ENCODE data around the gene PJVK. TPM values are rescaled to one million over a fixed set of nuclear protein-coding genes. Genes with fewer than 3 reads are reported as not detected.
A peak's percentile ranks its signal among the peaks of the same experiment; 100 is the strongest.

The PJVK gene
- total and polyA plus RNA-seq, 2 of the 13 experiments (the other 11 are each of a cell fraction or from before 2014, with no cell fraction given) = 1.2 to 2.6 TPM

DNA sequence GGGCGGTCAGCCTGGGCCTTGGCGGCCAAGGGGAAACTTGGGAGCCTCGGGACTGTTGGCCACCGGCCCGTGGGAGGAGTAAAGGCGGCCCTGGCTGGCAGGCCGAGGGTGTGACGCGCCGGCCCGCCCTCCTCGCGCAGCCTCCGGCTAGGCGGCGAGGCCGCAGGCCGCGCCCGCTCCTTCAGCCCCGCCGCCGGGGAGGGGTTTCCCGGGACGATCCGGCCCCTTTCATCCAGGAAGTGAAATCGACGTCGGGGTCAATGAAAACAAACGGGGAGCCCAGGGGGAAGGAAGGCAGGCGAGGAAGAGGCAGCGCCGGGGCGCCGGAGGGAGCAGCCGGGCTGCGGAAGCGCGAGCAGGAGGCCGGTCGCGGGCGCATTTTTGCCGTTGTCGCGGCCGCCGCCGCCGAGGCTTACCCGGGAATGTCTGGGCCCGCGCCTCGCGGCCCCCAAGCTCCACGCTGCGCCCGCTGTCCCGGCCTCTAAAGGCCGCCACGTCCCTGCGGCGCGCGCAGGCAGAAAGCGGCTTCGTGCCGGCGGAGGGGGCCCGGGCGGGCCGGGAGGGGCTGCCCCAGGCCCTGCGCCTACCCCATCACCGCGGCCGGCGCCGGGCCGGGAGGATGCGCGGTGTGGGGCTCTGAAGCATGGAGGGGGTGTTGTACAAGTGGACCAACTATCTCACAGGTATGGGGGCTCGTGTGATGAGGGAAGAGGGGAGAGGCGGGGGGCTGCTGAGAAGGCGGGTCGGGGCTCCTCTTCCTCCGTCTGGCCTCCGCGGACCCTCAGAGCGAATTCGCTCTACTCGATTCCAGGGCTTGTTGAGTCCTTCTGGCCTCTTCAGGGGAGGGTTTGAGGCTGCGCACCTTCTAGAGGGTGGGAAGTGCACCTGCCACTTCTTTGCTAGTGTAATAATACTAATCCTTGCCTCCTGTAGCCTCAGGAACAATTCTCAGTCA lies 29.3 kb downstream of the PJVK start, which contains the start of gene PLEKHA3 (continued):
- TF ChIP-seq CEBPB (IDR thresholded peaks at IDR 0.05; ENCODE audit: borderline replicate concordance, low read depth, low read length) (no peak), JUN (CRISPR knock-in tag; IDR thresholded peaks at IDR 0.05) (0 out of 2 replicates have a peak, but pooled peaks have one; percentile 51), RFXANK (CRISPR knock-in tag; IDR thresholded peaks at IDR 0.05) (no peak), RARG (CRISPR knock-in tag; IDR thresholded peaks at IDR 0.05; ENCODE audit: low read depth) (no peak), CEBPG (CRISPR knock-in tag; IDR thresholded peaks at IDR 0.05) (no peak), HNRNPH1 (optimal IDR thresholded peaks at IDR 0.05; ENCODE audit: low read depth, low read length) (no peak), ZNF282 (IDR thresholded peaks at IDR 0.05; ENCODE audit: partially characterized antibody) (no peak), BCL6 (CRISPR knock-in tag; IDR thresholded peaks at IDR 0.05) (peak; percentile 37), ZZZ3 (CRISPR knock-in tag; IDR thresholded peaks at IDR 0.05; ENCODE audit: borderline replicate concordance) (no peak; the same call in 1 of the 2 replicates), STAT5B (CRISPR knock-in tag; IDR thresholded peaks at IDR 0.05) (no peak), WIZ (CRISPR knock-in tag; IDR thresholded peaks at IDR 0.05) (no peak), U2AF2 (IDR thresholded peaks at IDR 0.05; ENCODE audit: low read depth, low read length) (no peak), GLI4 (CRISPR knock-in tag; IDR thresholded peaks at IDR 0.05; ENCODE audit: borderline replicate concordance) (no peak), ZNF550 (CRISPR knock-in tag; IDR thresholded peaks at IDR 0.05; ENCODE audit: borderline replicate concordance) (no peak), NFE2 (CRISPR knock-in tag; IDR thresholded peaks at IDR 0.05) (no peak), STAG1 (CRISPR knock-in tag; IDR thresholded peaks at IDR 0.05) (no peak; the same call in 1 of the 2 replicates), ZNF260 (CRISPR knock-in tag; IDR thresholded peaks at IDR 0.05; ENCODE audit: borderline replicate concordance, low read depth) (no peak), ZNF644 (CRISPR knock-in tag; IDR thresholded peaks at IDR 0.05; ENCODE audit: low read depth) (no peak), ZNF547 (CRISPR knock-in tag; IDR thresholded peaks at IDR 0.05) (peak; percentile 52; the same call in 1 of the 2 replicates), ZNF124 (CRISPR knock-in tag; IDR thresholded peaks at IDR 0.05) (no peak), ZFX (CRISPR knock-in tag; IDR thresholded peaks at IDR 0.05; ENCODE audit: low read depth) (peak; percentile 96)
- TF ChIP-seq, protein P1, sequence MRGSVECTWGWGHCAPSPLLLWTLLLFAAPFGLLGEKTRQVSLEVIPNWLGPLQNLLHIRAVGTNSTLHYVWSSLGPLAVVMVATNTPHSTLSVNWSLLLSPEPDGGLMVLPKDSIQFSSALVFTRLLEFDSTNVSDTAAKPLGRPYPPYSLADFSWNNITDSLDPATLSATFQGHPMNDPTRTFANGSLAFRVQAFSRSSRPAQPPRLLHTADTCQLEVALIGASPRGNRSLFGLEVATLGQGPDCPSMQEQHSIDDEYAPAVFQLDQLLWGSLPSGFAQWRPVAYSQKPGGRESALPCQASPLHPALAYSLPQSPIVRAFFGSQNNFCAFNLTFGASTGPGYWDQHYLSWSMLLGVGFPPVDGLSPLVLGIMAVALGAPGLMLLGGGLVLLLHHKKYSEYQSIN (CRISPR knock-in tag; IDR thresholded peaks at IDR 0.05; ENCODE audit: borderline replicate concordance) = no peak
- TF ChIP-seq, protein P2, sequence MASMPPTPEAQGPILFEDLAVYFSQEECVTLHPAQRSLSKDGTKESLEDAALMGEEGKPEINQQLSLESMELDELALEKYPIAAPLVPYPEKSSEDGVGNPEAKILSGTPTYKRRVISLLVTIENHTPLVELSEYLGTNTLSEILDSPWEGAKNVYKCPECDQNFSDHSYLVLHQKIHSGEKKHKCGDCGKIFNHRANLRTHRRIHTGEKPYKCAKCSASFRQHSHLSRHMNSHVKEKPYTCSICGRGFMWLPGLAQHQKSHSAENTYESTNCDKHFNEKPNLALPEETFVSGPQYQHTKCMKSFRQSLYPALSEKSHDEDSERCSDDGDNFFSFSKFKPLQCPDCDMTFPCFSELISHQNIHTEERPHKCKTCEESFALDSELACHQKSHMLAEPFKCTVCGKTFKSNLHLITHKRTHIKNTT (CRISPR knock-in tag; IDR thresholded peaks at IDR 0.05) = no peak
- TF ChIP-seq, protein P3, sequence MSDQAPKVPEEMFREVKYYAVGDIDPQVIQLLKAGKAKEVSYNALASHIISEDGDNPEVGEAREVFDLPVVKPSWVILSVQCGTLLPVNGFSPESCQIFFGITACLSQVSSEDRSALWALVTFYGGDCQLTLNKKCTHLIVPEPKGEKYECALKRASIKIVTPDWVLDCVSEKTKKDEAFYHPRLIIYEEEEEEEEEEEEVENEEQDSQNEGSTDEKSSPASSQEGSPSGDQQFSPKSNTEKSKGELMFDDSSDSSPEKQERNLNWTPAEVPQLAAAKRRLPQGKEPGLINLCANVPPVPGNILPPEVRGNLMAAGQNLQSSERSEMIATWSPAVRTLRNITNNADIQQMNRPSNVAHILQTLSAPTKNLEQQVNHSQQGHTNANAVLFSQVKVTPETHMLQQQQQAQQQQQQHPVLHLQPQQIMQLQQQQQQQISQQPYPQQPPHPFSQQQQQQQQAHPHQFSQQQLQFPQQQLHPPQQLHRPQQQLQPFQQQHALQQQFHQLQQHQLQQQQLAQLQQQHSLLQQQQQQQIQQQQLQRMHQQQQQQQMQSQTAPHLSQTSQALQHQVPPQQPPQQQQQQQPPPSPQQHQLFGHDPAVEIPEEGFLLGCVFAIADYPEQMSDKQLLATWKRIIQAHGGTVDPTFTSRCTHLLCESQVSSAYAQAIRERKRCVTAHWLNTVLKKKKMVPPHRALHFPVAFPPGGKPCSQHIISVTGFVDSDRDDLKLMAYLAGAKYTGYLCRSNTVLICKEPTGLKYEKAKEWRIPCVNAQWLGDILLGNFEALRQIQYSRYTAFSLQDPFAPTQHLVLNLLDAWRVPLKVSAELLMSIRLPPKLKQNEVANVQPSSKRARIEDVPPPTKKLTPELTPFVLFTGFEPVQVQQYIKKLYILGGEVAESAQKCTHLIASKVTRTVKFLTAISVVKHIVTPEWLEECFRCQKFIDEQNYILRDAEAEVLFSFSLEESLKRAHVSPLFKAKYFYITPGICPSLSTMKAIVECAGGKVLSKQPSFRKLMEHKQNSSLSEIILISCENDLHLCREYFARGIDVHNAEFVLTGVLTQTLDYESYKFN (CRISPR knock-in tag; conservative IDR thresholded peaks at IDR 0.05) = peak; percentile 51
- TF ChIP-seq, protein P4, sequence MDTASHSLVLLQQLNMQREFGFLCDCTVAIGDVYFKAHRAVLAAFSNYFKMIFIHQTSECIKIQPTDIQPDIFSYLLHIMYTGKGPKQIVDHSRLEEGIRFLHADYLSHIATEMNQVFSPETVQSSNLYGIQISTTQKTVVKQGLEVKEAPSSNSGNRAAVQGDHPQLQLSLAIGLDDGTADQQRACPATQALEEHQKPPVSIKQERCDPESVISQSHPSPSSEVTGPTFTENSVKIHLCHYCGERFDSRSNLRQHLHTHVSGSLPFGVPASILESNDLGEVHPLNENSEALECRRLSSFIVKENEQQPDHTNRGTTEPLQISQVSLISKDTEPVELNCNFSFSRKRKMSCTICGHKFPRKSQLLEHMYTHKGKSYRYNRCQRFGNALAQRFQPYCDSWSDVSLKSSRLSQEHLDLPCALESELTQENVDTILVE (CRISPR knock-in tag; IDR thresholded peaks at IDR 0.05) = peak; percentile 47; the same call in 1 of the 2 replicates
